ENCODE data around the gene PGAP3. TPM values are rescaled to one million over a fixed set of nuclear protein-coding genes. Genes with fewer than 3 reads are reported as not detected.
A peak's percentile ranks its signal among the peaks of the same experiment; 100 is the strongest.

Gene PGAP3
- total and polyA plus RNA-seq, 7 donors: 1.4 to 7.9 (median 4.5) TPM

- no peaks in the 10 kb centered on the region for H3K9me3 ChIP-seq
- ATAC-seq (peak in 2 of 4 donors; percentile 11 to 42), DNase-seq (peak in 1 of 2 donors; percentile 36)
- peak overlapping the region; percentile 89 for H3K27ac ChIP-seq
- peaks cover 2 to 17% of the 10 kb centered on the region in 2 donors for H3K36me3 ChIP-seq (ENCODE audit: insufficient read depth in 1 of 2, low read depth in 1 of 2)
- peaks cover 55% of the 10 kb centered on the region for H3K4me1 ChIP-seq
- intact Hi-C loops (cut with DNase I): loop anchor here in 1 of 2 donors (5.0 kb wide), 1 partner anchor 53 kb away; the partner anchor contains the start of gene MIEN1
- 41 to 72% (median 42%) methylated on average over 12 of the region's 12 CpGs for WGBS, 3 donors
- TF ChIP-seq CTCF (IDR thresholded peaks at IDR 0.05): no peak
- H3K27me3 ChIP-seq (ENCODE audit: insufficient read depth in 3 of 3, low read length in 2 of 3): no peaks in the 10 kb centered on the region
- H3K4me3 ChIP-seq: no peak overlapping the region
Measured at GRCh38 chr17:39679521-39680192, 8.2 kb downstream of the PGAP3 start.

- Histone ChIP-seq H3K36me3 (ENCODE audit: insufficient read depth in 1 of 2, low read depth in 1 of 2) (peaks cover 2 to 9% of the 10 kb centered on the region in 2 donors), H3K4me1 (peaks cover 60% of the 10 kb centered on the region), H3K9me3 (no peaks in the 10 kb centered on the region), H3K4me3 (peak overlapping the region; percentile 34), H3K27ac (peak overlapping the region; percentile 89), H3K27me3 (ENCODE audit: insufficient read depth in 3 of 3, low read length in 2 of 3) (no peaks in the 10 kb centered on the region)
- peak in 1 of 2 donors; percentile 52 for DNase-seq
- ATAC-seq: no peak
- intact Hi-C loops (cut with DNase I): loop anchor here in 1 of 2 donors (5.0 kb wide), 1 partner anchor 54 kb away; the partner anchor contains the start of gene MIEN1
- TF ChIP-seq CTCF (IDR thresholded peaks at IDR 0.05): no peak
- WGBS, 3 donors: 68 to 84% (median 71%) methylated on average over 12 to 13 of the region's 13 CpGs
Measured at GRCh38 chr17:39678340-39679116, 9.3 kb downstream of the PGAP3 start.

GRCh38 chr17:39677542-39678339 lies 10.1 kb downstream of the PGAP3 start:
- Histone ChIP-seq H3K9me3 (no peaks in the 10 kb centered on the region), H3K36me3 (ENCODE audit: insufficient read depth in 1 of 2, low read depth in 1 of 2) (peaks cover 2 to 4% of the 10 kb centered on the region in 2 donors), H3K27ac (peak overlapping the region; percentile 89), H3K4me1 (peaks cover 60% of the 10 kb centered on the region), H3K27me3 (ENCODE audit: insufficient read depth in 3 of 3, low read length in 2 of 3) (no peaks in the 10 kb centered on the region), H3K4me3 (peak overlapping the region; percentile 34)
- DNase-seq (peak; percentile 75 to 91), ATAC-seq (peak; percentile 88 to 94 (median 92))
- intact Hi-C loops (cut with DNase I): loop anchor here in 1 of 2 donors (5.0 kb wide), 1 partner anchor 55 kb away; the partner anchor contains the start of gene MIEN1
- 26 to 37% (median 26%) methylated on average over 13 of the region's 13 CpGs for WGBS, 3 donors
- no peak for TF ChIP-seq CTCF (IDR thresholded peaks at IDR 0.05)

- no peaks in the 10 kb centered on the region for H3K27me3 ChIP-seq (ENCODE audit: insufficient read depth in 3 of 3, low read length in 2 of 3)
- 50 to 64% (median 51%) methylated on average over 8 of the region's 8 CpGs for WGBS, 3 donors
- DNase-seq: peak in 1 of 2 donors; percentile 23
- no peaks in the 10 kb centered on the region for H3K9me3 ChIP-seq
- intact Hi-C loops (cut with DNase I): loop anchor here in 1 of 2 donors (5.0 kb wide), 1 partner anchor 55 kb away; the partner anchor contains the start of gene MIEN1
- H3K4me1 ChIP-seq: peaks cover 60% of the 10 kb centered on the region
- ATAC-seq: no peak
- no peak for TF ChIP-seq CTCF (IDR thresholded peaks at IDR 0.05)
- peak overlapping the region; percentile 34 for H3K4me3 ChIP-seq
- peaks cover 2 to 4% of the 10 kb centered on the region in 2 donors for H3K36me3 ChIP-seq (ENCODE audit: insufficient read depth in 1 of 2, low read depth in 1 of 2)
- H3K27ac ChIP-seq: peak overlapping the region; percentile 89
Measured at GRCh38 chr17:39677072-39677471, 10.8 kb downstream of the PGAP3 start.

All from psoas muscle (tissue), 8 donors.